HG03354 (cell line): ENCODE data around the gene AGAP3.
A peak's percentile ranks its signal among the peaks of the same experiment; 100 is the strongest.

Experiments used
- ATAC-seq: cut with Tn5 transposase; IDR thresholded peaks from one replicate; pipeline ENCODE4 v1.9.1; 2021; ENCODE audit warnings: mild to moderate bottlenecking; ENCODE audit not compliant: unreplicated experiment, poor library complexity, severe bottlenecking

Gene AGAP3

DNA sequence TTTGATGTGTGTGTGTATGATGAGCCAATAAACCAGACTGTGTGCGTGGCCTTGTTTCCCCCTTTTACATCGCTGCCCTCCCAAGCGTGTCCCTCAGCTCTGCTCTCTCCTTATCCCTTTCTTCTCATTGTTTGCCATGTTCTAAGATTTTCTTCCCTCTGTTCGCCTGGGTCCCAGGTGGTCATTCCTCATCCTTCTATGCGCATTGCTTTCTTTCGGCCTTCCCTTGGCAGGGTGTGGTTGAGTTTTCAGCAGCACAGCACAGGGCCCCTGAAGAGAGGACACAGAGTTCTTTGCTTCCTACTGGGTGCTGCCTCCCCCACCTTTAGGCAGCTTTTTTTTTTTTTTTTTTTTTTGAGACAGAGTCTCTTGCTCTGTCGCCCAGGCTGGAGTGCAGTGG lies 58.1 kb downstream of the AGAP3 start:
- no peak for ATAC-seq

DNA sequence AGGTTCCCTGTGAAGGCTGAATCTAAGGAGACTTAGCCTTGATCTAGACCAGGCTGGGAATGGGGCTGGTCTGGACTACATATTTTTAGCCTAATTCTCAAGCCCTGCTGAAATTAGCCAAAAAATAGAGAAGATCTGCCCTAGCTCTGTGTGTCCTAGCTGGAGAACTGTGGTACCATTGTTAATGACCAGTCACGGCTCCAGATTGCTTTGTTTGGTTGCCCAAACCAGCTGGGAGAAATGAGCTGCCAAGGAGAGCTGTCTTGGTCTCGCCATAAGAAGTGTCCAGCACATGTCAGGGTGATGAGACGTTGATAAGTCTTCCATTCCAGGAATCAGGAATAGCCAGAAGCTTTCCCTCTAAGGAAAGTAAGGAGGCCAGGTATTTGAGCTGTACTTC lies 60.5 kb downstream of the AGAP3 start:
- ATAC-seq = no peak

DNA sequence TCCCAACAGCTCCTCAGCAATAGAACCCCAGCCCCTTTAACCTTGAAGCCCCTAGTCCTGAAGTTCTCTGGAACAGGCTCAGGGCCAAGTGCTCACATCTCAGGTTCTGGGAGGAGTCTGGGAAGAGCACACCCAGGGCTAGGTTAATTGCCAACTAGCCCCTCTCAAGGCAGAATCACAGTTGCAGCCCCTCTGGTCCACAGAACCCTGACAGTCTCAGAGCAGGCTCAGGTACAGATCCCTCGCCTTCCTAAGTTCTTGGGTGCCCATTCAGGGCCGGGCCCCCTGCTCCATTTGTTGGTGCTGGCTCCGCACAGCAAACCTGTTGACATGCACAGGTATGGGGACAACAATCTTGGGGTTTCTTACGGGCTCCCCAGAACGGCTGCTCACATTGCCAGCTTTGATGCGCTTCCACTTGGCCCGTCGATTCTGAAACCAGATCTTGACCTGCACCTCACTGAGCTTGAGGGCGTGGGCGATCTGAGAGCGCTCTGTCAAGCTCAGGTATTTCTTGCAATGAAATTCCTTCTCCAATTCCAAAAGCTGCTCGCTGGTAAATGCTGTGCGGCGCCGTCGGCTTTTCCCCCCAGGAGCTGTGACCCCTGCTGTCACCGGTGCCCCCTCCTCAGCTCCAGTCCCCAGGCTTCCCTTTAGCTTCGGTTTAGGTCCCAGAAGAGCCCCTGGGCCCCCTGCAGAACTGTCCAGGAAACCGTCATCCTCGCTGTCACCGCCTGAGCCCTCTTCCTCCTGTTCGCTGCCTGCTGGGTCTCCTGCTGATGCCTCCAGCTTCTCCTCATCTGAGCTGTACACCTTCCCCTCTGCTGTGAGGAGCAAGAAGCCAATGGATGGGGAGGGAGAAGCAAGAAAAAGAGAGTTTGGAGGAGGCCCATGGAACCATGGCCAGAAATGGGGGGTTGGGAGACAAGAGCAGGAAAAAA lies 62.3 kb downstream of the AGAP3 start:
- no peak for ATAC-seq

DNA sequence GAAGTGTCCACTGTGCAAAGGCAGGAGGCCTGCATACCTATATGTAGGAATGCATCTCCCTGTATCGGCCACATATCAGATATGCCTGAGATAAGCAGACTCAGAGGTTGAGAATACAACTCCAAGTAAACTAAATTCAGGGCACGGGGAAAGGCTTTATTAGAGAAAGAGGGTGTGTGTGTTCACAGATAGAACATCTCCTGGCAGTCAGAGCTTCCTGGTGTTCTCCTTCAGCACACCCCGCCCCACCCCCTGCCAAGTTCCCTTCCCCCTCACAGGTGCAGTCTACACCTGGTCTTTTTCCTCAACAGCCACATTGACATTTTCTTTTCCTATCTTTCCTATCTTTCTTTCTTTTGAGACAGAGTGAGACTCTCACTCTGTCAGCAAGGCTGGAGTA lies 64.1 kb downstream of the AGAP3 start:
- no peak for ATAC-seq

DNA sequence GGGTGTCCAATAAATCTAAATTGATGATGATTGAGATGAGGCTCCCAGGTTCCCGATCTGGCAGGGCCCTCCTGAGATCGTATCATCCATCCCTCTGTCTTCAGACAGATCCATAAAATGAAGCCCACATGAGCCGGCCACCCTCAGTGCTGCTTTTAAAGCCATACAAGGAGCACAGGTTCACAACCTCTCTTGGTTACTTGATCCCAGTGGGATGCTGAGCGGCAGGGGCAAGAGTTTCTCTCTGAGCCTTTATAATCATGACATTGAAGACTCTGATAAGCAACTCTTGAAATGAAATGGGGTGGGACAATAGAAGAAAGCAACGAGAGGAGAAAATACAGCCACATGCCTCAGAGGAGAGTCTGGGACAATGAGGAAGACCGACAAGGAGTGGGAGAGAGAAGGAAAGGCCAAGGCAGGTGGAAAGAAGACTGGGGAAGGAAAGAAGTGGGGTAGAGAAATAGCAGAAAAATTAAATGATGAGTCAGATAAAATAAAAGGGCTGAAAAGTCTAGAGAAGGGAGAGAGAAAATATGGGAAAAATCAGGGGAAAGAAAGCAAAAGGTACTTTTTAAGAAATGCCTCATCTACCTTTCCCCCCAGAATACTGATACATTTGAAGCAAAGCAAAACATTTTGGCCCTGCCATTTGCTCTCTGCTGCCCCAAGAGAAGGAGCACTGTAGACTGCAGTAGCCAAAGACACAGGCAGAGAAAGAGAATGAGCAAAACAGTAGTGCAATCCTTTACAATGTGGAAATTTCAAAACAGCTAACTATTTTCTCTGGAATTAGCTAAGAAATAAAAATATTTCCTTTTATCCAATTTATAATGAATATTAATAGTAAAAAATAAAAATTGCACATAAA lies 66.6 kb downstream of the AGAP3 start:
- ATAC-seq = no peak

DNA sequence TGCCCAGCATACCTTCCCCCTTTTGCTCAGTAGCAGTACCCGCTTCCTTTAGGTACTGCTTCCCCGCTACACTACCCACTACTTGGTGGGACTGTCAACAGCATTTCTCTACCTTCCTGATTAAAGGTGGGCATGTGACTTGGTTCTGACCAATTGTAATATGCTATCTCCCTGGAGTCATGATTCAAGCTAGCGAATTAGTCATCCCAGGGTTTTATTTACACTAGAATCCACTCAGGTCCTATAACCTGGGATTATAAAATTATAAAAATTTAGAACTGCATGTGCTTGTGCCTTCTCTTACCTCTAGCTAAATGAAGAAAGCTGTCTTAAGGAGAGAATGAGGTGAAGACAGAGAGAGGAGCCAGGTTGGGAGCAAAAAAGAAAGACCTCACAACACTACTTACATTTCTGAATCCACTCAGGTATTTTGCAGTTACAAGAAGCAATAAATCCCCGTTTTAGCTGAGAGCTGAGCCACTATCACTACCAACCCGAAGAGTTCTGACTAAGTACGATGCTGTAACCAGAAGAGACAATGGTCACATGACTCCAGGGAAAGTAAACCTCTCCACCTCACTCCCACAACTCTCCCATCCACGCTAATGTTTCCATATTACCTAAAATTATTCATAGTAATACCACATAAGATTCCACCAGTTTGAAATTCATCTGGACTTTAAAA lies 71.5 kb downstream of the AGAP3 start:
- no peak for ATAC-seq

DNA sequence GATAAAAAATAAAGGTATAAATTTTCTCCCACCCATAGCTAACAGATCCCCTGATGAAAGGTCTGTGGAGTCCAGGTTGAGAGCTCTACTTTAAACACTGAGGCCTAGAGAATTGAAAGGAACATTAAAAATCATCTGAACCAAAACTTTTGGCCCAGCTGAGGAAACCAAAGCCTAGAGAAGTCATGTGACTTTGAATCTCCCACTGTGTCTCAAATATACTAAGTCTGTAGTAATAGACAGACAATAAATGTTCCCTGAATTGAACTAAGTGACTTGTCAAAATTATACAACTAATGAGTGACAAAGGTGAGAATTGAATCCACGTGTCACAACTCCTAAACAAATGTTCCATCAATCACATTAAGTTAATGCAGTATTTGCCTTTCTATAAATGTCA lies 75.5 kb downstream of the AGAP3 start:
- no peak for ATAC-seq

DNA sequence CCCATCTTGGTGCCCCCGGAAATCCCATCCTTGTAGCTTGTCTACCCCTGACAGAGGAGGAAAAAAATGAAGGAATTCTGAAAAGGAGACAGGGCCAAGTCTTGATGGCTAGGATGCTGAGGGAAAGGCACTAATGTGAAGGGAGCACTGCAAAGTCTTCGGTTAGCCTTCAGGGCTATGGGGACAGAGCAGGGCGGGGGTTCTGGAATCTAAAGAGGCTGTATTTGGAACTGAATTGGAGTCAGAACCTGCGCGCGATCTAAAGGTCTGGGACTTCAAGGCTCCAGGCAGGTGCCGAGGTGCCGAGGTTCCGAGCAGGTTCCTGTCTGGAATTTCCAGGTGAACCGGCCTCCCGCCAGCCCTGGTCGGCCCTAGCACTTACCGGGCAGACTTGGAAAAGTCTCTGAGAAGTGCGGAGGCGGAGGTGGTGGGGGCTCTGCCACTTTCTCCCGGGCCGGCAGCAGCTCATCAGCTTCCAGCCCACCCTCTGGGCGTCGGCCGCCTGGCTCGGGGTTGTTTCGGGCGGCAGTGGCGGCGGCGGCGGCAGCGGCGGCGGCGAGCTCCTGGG lies 80.4 kb downstream of the AGAP3 start:
- no peak for ATAC-seq

DNA sequence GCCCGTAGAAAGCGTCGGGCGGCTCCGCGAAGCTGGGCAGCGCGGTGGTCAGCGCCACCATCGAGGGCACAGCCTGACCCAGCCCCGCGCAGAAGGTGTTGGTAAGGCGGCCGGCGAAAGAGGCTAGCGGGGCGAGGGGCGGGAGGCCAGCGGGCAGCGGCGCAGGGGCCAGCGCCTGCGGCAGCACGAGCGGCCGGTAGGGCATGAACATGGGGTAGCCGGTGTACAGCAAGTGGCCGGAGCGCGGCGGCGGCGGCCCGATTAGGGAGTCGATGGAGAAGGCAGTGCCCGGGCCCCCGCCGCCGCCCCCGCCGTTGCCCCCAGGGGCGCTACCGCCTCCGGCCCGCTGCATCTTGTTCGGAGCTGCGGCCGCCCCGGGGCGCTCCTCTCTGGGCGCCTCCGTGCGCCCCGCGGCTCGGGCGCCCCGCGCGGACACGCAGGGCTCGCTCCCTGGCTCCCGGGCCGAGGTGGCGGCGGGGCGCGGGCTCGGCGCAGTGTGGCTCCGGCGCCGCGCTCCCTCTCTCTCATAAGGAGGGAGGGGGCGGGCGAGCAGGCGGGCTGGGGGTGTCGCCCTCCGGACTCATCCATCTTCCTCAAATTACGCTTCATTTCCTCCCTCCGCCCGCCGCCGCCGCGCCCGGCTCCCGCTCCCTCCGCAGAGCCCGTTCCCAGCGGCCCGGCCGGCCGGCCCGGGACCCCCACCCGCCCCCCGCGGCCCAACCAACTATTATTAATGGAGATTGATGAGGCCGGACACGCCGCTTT lies 81.1 kb downstream of the AGAP3 start, which contains the start of gene GBX1:
Gene GBX1, minus strand, starts transcription at position 498 of the 765 bp plus-strand sequence. Its CDS starts 146 bp downstream, at position 352.
- ATAC-seq = no peak

DNA sequence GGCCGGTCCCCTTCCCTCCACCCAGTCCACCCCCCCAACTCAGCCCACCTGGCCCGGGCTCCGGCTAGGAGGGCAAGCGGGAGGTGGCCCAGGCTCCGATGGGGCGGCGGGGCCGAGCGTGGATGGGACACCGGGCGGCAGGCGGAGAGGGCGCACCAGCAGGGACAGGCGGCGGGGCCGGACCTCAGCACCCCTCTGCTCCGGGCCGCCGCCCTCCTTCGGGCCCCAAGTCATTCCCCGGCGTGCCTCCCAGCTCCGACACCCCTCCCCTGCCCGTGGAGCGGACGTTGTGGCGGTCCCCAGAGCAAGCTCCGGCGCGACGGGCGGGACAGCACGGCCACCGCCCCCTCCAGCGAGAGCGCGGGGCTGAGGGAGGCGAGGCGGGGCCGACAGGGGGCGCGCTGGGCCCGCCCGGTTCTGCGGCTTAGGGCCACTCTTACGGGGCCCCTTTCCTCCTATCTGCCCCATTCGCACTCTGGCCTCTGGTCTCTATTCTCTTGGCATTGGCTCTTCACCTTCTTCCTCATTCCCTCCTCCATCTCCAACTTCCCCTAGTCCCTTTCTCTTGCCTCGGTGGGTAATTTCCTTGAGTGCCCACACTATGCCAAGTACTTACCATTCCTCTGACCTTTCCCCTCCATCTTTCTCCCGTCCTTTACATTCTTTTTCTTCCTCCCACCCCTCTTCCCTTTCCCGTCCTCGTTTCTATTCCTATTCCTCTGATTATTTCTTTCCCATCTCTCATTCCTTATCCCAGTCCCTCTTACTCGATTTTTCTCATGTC lies 81.9 kb downstream of the AGAP3 start:
- peak; percentile 52 for ATAC-seq

DNA sequence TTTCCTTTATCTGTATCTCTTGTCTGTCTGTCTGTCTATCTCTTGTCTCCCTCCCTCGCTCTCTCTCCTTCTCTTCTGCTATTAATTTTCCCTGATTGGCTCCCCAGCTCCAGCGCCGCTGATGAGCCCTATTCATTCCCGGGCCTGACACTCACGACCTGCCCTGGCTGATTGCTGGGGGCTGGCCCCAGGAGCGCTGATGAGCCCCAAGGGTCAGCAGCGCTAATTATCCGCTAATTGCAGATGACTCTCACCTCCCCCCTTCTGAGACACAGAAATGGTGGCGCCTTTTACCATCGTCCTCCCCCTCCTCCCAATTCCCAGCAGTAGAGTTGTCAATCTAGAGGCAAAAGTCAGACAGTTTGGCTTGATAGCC lies 82.5 kb downstream of the AGAP3 start:
- no peak for ATAC-seq

DNA sequence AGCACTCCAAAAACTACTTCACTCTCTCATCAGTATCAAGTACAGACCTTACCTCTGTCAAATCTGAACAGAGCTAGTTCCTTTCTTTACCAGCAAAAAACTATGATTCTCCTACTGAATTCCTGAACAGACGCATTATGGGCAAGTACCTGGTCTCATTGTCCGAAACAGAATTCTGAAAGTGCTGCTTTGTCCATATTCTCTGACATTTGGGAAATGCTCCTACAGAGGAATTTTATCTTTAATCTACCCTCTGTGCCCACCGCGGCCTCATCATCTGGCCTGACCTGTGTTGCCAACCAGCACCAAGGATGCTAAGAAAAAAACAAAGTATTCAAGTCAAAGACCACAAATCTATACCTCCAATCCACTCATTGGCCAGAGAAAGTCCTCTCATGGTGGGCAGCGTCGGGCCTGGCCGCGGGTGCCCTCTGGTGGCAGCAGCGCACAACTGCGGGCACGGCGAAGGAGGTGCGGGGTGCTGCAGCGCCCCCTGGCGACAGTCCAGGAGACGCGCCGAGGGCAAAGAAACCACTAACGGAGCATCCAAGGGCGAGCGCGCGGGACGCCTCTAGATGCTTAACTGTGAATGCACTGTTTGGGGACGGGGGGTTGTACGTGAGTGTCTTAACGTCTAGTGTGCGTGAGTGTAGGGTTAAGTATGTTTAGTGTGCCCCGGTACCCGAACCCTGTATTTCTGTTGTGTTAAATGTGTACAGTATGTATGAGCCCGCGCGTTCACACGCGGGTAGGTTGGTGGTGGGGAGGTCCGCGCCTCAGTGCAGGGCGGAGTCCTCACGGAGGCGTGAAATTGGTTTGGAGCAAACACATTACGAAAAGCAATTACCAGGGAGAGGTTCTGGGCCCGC lies 86.2 kb downstream of the AGAP3 start:
- peak; percentile 71 for ATAC-seq

DNA sequence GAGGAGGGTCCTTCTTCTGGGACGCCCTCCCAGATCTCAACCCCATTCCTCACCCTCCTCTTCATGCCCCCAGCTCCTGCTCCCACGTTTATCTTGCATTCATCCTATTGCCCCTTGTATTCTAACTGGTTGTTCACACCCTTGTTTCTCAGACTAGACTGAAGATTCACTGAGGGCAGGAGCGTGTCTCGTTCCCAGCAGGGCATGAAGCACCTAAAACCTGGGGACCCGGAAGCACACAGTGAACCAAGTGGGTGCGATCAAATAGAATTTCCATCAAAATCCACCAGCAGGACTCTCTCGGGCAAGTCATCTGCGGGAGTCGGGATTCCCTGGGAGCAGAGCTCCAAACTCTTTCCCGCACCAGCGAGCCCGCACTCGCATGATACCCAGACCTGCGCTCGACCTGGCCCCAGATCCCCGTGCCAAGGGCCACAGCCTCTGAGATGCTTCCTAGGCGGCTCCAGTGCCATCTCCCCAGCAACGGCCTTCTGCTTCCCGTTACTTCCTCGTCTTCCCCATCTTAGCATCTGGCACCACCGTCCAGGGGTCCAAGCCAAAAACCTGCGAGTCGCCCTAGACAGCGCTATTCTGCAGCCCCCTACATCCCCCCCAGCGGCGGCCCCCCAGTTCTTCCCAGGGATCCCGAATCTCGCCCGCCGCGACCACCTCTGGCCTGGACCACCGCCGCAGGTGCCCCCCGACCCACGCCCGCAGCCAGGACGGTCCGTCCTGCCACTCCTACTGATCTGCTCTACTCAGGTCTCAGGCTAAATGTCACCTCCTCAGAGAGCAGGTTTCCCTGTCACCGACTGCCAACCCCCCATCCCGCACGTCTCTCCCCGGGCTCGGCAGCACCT lies 87.3 kb downstream of the AGAP3 start:
- no peak for ATAC-seq

DNA sequence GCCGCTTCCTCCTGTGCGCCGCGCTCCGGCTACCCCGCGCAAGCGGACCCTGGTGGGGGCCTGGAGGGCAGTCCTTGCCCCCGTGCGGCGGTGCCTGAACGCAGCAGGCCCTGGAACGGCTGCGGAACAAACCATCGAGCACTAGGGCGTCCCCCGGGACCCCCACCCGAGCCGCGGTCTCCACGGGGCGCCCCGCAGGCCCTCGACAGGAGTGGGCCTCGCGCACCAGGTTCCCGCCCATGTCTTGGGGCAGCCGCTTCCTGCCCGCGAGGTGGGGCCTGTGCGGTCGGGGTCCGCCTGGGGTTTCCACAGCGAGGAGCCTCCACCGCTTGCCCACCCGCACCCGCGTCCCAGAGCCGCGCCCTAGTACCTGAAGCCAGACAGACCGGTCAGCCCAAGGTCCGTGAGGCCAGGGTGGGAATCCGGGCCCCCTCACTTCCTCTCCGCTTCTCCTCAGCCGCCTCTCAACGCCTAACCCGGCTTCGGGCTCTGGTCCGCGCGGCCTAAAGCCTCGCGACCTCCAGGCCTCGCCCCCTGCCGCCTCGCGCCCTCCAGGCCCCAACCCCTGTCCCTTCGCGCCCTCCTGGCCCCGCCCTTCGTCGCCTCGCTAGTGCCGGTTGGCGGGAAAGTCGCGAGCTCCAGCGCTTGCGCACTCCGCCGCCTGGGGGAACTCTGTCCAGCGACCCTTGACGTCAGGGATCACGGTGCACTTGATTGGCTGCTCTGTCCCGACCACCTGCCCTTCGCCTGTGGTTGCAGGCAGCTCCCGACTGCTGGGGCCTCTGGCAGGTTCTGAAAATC lies 88.2 kb downstream of the AGAP3 start:
- ATAC-seq = no peak

DNA sequence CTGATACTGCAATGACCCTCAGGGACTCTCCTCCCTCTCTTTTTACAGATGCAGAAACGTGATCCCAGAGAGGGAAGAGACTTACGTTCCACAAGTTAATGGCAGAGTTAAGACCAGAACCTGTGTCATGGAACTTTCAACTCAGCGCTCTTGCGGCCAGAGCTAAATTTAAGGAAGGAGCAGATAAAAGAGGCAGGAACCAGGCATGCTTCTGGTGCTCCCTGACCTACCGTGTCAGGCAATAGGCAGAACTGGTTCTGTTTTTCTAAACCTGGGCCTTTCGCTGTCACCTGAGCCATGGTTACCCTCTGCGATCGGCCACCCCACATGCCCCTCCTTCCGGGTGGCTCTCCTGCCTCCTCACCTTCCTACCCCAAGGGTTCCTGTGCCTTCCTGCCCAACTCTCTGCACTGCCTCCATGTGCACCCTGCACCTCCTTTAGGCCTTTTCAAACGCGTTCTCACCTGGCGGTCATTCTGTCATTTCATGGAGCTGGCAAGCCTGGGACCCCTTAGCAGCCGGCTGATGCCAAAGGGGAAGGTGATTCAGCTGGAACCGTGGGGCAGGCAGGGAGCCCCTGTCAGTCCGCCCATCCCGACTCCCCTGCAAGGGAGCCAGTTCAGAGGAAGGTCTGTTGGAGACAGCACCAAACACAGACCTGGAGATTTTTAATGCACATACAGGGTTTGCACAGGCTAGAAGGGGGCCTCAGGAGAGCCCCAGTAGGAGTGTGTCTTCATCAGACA lies 88.9 kb downstream of the AGAP3 start:
- no peak for ATAC-seq
